ENCODE data around the gene LGALS3BP.
"Not testable (repeated sequence)": the region's sequence is repeated elsewhere in the genome, so short reads cannot be mapped to it uniquely, and the experiment has no call there.

LGALS3BP gene

DNA sequence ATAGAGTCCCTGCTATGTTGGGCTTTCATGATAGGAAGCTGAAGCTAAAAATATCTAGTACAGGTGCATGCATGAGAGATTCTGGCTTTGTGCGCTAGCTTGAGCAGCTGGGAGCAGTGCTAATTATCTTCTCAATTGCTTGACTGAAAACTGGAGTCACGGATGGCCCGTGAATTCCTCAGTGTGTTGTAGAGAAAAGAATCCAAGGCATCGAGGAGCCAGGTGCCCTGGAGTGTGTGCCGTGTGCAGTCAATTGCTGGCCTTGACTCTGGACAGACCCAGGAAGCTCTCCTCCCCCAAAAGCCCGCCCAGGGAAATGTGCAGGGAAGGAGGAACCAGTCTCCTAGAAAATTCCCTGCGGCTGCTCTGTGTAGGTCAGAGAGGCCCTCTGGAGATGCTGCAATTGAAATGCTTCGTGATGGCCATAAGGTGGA lies 14.2 kb downstream of the LGALS3BP start:
- no peak for DNase-seq (ENCODE audit: insufficient read length)
- no peak for FAIRE-seq
- TF ChIP-seq POLR2AphosphoS5 (IDR thresholded peaks at IDR 0.05; ENCODE audit: low read depth, low read length) (no peak), POLR2A (IDR thresholded peaks at IDR 0.05; ENCODE audit: low read depth, low read length) (no peak), TAF1 (IDR thresholded peaks at IDR 0.05; ENCODE audit: borderline replicate concordance, low read depth, low read length) (no peak)

DNA sequence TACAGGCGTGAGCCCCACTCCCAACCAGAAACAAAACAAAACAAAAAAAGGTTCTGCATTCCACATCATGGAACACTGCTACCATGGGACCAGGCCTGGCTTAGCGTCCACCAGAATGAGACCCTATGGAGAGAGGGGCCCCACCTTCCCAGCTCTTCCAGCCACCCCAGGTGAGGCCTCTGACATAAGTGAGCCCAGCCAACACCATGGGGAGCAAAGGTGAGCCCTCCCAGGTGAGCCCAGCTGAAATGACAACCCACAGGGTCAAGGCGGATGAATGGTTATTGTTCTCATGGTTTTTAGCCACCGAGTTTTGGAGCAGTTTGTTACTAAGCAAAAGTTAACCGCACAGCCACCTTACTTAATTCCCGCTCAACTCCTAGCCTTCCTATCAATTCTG lies 16.3 kb downstream of the LGALS3BP start:
- TF ChIP-seq POLR2AphosphoS5 (IDR thresholded peaks at IDR 0.05; ENCODE audit: low read depth, low read length) (no peak), POLR2A (IDR thresholded peaks at IDR 0.05; ENCODE audit: low read depth, low read length) (no peak), TAF1 (IDR thresholded peaks at IDR 0.05; ENCODE audit: borderline replicate concordance, low read depth, low read length) (no peak)
- FAIRE-seq (no peak), DNase-seq (ENCODE audit: insufficient read length) (no peak)

DNA sequence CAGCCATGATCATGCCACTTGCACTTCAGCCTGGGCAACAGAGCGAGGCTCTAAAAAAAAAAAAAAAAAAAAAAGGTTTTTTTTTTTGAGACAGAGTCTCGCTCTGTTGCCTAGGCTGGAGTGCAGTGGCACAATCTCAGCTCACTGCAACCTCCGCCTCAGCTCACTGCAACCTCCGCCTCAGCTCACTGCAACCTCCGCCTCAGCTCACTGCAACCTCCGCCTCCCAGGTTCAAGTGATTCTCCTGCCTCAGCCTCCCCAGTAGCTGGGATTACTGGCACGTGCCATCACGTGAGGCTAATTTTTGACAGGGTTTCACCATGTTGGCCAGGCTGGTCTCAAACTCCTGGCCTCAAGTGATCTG lies 16.8 kb downstream of the LGALS3BP start:
- FAIRE-seq; DNase-seq (ENCODE audit: insufficient read length): not testable (repeated sequence)

DNA sequence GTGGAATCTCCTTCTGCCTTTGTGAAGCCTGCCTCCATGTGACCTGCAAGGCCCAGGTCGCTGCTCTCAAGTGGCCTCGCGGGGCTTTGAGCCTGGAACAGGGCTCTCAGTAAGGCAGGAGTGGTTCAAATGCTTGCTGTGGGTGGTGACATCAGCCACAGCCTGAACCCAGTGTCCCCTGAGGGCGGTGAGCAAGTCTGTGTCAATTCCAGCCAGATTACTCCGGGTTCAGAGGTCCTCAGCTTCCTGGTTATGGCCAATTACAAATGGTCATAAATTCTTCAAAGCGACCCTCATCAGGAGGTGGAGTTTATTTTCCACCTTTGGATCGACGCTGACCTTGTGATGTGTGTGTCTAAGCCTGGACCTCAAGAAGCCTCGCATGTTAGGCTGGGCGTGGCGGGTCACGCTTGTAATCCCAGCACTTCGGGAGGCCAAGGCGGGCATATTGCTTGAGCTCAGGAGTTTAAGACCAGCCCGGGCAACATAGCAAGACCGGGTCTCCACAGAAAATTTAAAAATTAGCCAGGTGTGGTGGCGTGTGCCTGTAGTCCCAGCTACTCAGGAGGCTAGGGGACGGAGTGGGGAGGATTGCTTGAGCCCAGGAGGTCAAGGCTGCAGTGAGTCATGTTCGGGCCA lies 17.3 kb downstream of the LGALS3BP start:
- DNase-seq (ENCODE audit: insufficient read length) (no peak), FAIRE-seq (no peak)
- no peak for TF ChIP-seq POLR2AphosphoS5 (IDR thresholded peaks at IDR 0.05; ENCODE audit: low read depth, low read length)
- no peak for TF ChIP-seq TAF1 (IDR thresholded peaks at IDR 0.05; ENCODE audit: borderline replicate concordance, low read depth, low read length)
- TF ChIP-seq POLR2A (IDR thresholded peaks at IDR 0.05; ENCODE audit: low read depth, low read length), result no peak

DNA sequence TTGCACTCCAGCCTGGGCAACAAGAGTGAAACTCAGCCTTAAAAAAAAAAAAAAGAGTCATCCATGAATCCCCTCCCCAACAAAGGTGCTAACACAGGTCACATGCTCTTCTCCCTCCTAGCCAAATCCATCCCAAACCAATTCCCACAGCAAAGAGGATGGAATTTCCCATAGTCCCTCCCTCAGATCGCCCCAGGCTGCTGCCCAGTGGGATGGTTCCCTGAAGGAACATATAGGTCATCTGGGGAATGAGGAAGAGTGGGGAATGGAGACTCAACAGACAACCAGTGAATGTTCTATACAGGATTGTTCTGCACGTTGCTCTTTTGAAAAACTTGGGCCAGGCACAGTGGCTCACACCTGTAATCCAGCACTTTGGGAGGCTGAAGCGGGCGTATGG lies 18.2 kb downstream of the LGALS3BP start:
- DNase-seq (ENCODE audit: insufficient read length), result no peak
- TF ChIP-seq POLR2AphosphoS5 (IDR thresholded peaks at IDR 0.05; ENCODE audit: low read depth, low read length) (no peak), TAF1 (IDR thresholded peaks at IDR 0.05; ENCODE audit: borderline replicate concordance, low read depth, low read length) (no peak), POLR2A (IDR thresholded peaks at IDR 0.05; ENCODE audit: low read depth, low read length) (no peak)
- FAIRE-seq, result no peak

DNA sequence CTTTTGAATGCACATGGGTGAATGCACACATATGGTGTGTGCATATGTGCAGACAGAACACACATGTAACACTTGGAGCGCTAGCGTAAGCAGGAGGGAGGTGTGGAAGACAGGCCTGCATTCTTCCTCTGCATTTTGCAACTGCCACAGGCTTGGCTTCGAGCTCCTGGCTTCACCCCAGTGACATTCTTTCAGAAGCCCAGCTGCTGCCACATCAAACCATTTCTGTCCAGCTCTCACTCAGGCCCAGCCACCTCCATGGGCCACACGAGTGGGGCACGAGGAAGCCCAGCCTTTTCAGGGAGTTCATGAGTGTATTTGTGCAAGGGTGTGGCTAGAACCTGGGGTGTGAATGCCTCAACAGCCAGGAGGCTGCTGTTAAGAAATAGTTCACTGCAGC lies 18.8 kb downstream of the LGALS3BP start:
- FAIRE-seq, result no peak
- TF ChIP-seq POLR2AphosphoS5 (IDR thresholded peaks at IDR 0.05; ENCODE audit: low read depth, low read length) (no peak), TAF1 (IDR thresholded peaks at IDR 0.05; ENCODE audit: borderline replicate concordance, low read depth, low read length) (no peak), POLR2A (IDR thresholded peaks at IDR 0.05; ENCODE audit: low read depth, low read length) (no peak)
- no peak for DNase-seq (ENCODE audit: insufficient read length)

DNA sequence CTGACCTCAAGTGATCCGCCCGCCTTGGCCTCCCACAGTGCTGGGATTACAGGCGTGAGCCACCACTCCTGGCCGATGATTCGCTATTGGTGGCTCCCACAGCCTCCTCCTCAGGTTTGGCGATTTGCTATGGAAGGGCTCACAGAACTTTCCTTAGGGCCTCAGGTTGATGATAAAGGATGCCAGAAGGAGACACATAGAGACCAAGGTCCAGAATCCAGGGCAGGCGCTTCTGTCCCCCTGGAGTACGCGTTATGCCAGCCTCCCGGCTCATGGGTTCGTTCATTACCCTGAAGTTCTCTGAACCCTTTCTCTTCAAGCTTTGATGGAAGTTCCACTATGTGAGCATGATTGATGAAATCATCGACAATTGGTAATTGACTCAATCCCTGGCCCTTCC lies 19.9 kb downstream of the LGALS3BP start:
- no peak for DNase-seq (ENCODE audit: insufficient read length)
- TF ChIP-seq TAF1 (IDR thresholded peaks at IDR 0.05; ENCODE audit: borderline replicate concordance, low read depth, low read length), result no peak
- no peak for TF ChIP-seq POLR2AphosphoS5 (IDR thresholded peaks at IDR 0.05; ENCODE audit: low read depth, low read length)
- TF ChIP-seq POLR2A (IDR thresholded peaks at IDR 0.05; ENCODE audit: low read depth, low read length), result no peak
- FAIRE-seq, result no peak

DNA sequence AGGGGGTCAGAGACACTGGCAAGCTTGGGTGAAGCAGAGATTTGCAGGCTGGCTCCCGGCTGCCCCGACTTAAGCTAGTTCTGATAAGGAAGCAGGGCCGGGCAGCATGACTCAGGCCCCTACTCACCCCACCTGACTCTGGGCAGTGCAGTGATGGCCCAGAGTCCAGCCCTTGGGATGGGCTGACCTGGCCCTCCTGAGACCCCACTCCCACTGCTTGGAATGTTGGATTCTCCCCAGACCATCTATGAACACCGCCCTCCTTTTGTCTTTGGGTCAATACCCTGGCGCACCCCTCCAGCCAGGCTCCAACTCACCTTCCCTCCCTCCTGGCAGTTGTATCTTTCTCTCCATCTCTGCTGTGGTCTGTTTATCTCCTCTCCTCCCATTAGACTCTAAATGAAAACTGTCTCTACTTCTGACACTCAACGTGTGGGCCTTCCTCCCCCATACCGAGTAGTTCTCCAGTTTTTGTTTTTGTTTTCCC lies 21.0 kb downstream of the LGALS3BP start:
- DNase-seq (ENCODE audit: insufficient read length) (no peak), FAIRE-seq (no peak)
- no peak for TF ChIP-seq TAF1 (IDR thresholded peaks at IDR 0.05; ENCODE audit: borderline replicate concordance, low read depth, low read length)
- TF ChIP-seq POLR2A (IDR thresholded peaks at IDR 0.05; ENCODE audit: low read depth, low read length), result no peak
- no peak for TF ChIP-seq POLR2AphosphoS5 (IDR thresholded peaks at IDR 0.05; ENCODE audit: low read depth, low read length)

DNA sequence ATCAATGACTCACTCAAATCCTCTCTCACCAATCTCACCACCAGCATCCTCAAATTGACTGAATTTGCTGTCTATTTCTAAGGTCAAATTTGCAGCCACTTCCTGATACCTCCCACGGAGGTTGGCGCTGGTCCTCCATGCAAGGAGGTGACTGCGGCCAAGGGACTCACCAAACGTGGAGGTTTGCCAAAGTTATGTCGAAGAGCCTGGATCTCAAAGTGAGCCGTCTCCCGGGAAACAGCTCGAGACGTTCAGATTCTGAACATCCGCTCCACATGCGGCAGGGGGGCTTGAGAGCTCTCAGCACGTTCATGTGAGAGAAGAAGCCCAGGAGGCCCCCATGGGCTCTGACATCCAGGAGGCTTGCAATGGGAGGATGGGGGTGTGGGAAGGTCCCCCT lies 22.6 kb downstream of the LGALS3BP start:
- no peak for DNase-seq (ENCODE audit: insufficient read length)
- no peak for TF ChIP-seq TAF1 (IDR thresholded peaks at IDR 0.05; ENCODE audit: borderline replicate concordance, low read depth, low read length)
- TF ChIP-seq POLR2A (IDR thresholded peaks at IDR 0.05; ENCODE audit: low read depth, low read length), result no peak
- no peak for TF ChIP-seq POLR2AphosphoS5 (IDR thresholded peaks at IDR 0.05; ENCODE audit: low read depth, low read length)
- no peak for FAIRE-seq

DNA sequence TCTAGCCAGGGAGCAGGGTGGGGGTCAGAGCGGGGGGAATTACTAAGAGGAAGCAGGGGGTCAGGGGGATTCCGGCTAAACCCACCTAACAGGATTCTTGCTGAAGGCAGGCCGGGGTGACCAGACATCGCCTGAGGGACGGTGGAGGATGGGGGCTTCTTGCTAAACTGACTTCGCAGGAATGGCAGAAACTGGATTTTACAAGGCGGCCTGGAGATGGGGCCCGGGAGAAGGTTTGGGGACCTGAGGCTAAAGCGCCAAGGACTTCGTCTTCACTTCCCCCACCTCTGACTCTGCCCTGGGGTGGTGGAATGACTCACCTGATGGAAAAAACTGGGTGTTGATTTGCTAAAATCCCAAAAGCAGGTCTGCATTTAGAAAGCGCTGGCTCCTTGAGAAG lies 23.5 kb downstream of the LGALS3BP start:
- FAIRE-seq (no peak), DNase-seq (ENCODE audit: insufficient read length) (no peak)
- TF ChIP-seq TAF1 (IDR thresholded peaks at IDR 0.05; ENCODE audit: borderline replicate concordance, low read depth, low read length) (no peak), POLR2A (IDR thresholded peaks at IDR 0.05; ENCODE audit: low read depth, low read length) (no peak), POLR2AphosphoS5 (IDR thresholded peaks at IDR 0.05; ENCODE audit: low read depth, low read length) (no peak)

DNA sequence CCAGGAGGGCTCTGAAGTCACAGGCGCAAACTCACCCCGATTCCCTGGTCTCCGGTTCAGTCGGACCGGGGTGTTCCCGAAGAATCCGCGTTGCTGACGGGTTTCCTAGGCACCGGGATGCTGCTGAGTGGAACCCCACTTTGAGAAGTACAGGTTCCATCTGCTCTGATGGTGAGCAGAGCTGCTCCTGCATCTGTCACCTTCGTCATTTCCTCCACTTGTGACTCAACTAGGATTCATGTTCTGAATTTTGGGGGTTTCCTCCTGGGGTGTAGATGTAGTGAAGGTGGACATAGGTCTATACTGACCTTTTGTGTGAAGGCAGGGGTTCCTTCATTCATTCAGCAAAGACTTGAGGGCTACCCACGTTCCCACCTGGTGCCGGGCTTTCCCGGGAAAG lies 25.0 kb downstream of the LGALS3BP start:
- FAIRE-seq, result no peak
- TF ChIP-seq TAF1 (IDR thresholded peaks at IDR 0.05; ENCODE audit: borderline replicate concordance, low read depth, low read length) (no peak), POLR2AphosphoS5 (IDR thresholded peaks at IDR 0.05; ENCODE audit: low read depth, low read length) (no peak), POLR2A (IDR thresholded peaks at IDR 0.05; ENCODE audit: low read depth, low read length) (no peak)
- DNase-seq (ENCODE audit: insufficient read length), result no peak

DNA sequence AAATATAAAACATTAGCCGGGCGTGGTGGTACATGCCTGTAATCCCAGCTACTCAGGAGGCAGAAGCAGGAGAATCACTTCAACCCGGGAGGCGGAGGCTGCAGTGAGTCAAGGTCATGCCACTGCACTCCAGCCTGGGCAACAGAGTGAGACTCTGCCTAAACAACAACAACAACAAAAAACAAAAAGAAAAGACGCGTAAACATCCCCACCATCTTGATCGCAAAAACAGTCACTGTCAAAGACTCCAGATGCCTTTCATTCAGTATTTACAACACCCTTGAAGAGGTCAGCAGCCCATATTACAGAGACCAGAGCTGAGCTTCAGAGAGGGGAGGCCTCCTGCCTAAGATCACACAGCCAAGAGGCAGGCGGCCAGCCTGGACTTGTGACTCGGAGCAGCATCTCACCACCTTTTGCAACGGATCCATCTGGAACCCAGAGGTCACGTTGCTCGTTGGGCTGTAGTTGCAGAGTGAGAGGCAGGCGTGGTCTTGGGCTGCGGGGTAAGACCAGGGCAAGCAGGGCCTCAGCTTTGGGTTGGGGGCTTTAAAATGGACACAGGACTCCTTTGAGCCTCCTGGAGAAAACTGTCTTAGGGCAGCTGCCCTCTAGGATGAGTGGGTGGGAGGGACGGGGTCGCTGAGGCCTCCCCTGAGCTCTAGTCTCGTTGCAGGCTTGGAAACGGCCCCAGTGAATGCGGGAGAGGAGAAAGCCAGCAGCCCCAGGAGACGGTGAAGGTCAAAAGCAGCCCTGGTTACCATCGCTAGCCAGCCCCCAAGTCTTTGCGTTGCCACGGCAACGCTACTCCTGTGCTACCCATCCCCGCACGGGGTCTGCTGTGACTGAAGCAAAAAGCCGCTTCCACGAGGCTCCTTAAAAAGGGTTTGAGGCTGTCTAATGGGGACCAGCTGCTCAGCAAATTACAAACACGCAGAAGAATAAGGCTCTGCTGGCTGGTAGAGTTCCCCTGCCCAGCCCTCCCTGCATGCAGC lies 26.1 kb downstream of the LGALS3BP start:
- DNase-seq (ENCODE audit: insufficient read length) (no peak), FAIRE-seq (no peak)

More for the DNA sequence above, 26.1 kb downstream of the LGALS3BP start:
- TF ChIP-seq POLR2A (IDR thresholded peaks at IDR 0.05; ENCODE audit: low read depth, low read length), result no peak
- no peak for TF ChIP-seq TAF1 (IDR thresholded peaks at IDR 0.05; ENCODE audit: borderline replicate concordance, low read depth, low read length)
- no peak for TF ChIP-seq POLR2AphosphoS5 (IDR thresholded peaks at IDR 0.05; ENCODE audit: low read depth, low read length)
